ENCODE data around the gene ANO10. TPM values are rescaled to one million over a fixed set of nuclear protein-coding genes. Genes with fewer than 3 reads are reported as not detected.

ANO10 gene
- polyA plus RNA-seq, 3 donors = 11.2 to 24.8 (median 21.6) TPM

DNA sequence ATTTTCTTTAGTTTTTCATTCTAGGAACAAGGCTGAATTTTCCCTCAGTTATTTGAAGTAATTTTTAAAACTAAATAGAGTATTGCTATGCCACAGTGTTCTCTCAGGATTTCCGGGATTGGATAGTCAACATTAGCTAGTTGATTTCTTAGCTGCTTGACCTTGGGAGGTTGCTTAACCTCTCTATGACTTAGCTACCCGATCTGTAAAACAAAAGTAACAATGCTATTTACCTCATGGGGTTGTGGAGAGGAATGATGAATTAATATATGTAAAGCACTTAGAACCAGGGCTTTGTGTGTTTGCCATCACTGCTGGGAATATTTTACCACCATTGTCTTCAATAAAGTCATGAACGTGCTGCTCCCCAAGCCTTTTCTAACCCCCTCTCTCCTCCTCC, 278.0 kb downstream of the ANO10 start:
- H3K27me3 ChIP-seq (ENCODE audit: control insufficient read depth in 2 of 2, insufficient read depth in 2 of 2, low read length in 2 of 2) = no peaks in the 10 kb centered on the region
- H3K4me1 ChIP-seq (ENCODE audit: control insufficient read depth in 1 of 2, insufficient read depth in 2 of 2, low read length in 2 of 2) = no peaks in the 10 kb centered on the region
- H3K4me3 Mint-ChIP-seq = no peak overlapping the region
- peaks cover 96 to 99% of the 10 kb centered on the region in 2 donors for H3K36me3 ChIP-seq (replicated peaks in 1 of 2; ENCODE audit: control insufficient read depth in 1 of 2, insufficient read depth in 2 of 2, low read length in 2 of 2)
- peaks cover 3 to 5% of the 10 kb centered on the region in 2 donors for H3K9me3 ChIP-seq (replicated peaks in 1 of 2; ENCODE audit: control insufficient read depth in 1 of 2, insufficient read depth in 1 of 2, low read length in 2 of 2)
- H3K27ac ChIP-seq (ENCODE audit: low read depth in 1 of 2, low read length in 2 of 2) = peak overlapping the region in 1 of 2 donors; percentile 40
- H3K27me3 Mint-ChIP-seq (ENCODE audit: low read depth in 3 of 3) = no peaks in the 10 kb centered on the region
- peaks cover 80% of the 10 kb centered on the region for H4K20me1 ChIP-seq (ENCODE audit: insufficient read depth, low read length)
- peaks cover 2% of the 10 kb centered on the region for H3K4me1 Mint-ChIP-seq
- WGBS (ENCODE audit: insufficient coverage) = no CpG with 5 or more reads among the region's 3 CpGs
- no peak overlapping the region for H3K9ac ChIP-seq (ENCODE audit: insufficient read depth, low read length, poor library complexity, severe bottlenecking)
- DNase-seq = no peak
- H2AFZ ChIP-seq (ENCODE audit: insufficient read depth, low read depth, low read length, poor library complexity, severe bottlenecking) = no peak overlapping the region
- peaks cover 34% of the 10 kb centered on the region for H3K79me2 ChIP-seq (ENCODE audit: insufficient read depth, low read length)
- no peak overlapping the region for H3K4me2 ChIP-seq (replicated peaks; ENCODE audit: extremely low read depth, low read length, poor library complexity, severe bottlenecking)
- H3K27ac Mint-ChIP-seq = peak overlapping the region in 1 of 7 donors; percentile 37
- TF ChIP-seq CTCF (IDR thresholded peaks at IDR 0.05) = no peak
- peaks cover 90 to 95% of the 10 kb centered on the region in 2 donors for H3K36me3 Mint-ChIP-seq
- peaks cover 1 to 14% (median 9%) of the 10 kb centered on the region in 7 donors for H3K9me3 Mint-ChIP-seq
- H3K4me3 ChIP-seq (replicated peaks in 1 of 3; ENCODE audit: low read depth in 2 of 3, low read length in 3 of 3) = no peak overlapping the region
- intact Hi-C loops (cut with micrococcal nuclease) = no loop called here

DNA sequence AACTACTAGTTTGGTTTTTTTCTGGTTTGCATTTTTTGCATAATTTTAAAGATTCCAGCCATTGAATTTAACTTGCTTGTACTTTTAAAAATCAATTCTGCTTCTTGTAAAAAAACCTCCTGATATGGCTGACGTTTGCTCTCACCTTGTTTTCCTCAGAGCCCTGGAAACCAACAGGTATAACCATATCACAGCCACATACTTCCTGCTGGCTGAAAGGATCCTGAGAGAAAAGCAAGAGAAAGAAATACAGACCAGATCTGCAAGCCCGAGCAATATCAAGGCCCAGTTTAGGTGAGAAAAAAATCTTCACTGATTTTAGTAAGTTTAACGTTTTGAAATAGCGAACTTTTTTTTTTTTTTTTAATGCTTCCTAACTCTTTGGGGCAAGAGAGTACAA, 278.6 kb downstream of the ANO10 start:
- no CpG with 5 or more reads among the region's 4 CpGs for WGBS (ENCODE audit: insufficient coverage)
- H3K79me2 ChIP-seq (ENCODE audit: insufficient read depth, low read length) = peaks cover 41% of the 10 kb centered on the region
- H4K20me1 ChIP-seq (ENCODE audit: insufficient read depth, low read length) = peaks cover 75% of the 10 kb centered on the region
- Mint-ChIP-seq H3K4me3 (no peak overlapping the region), H3K27me3 (ENCODE audit: low read depth in 3 of 3) (no peaks in the 10 kb centered on the region), H3K4me1 (peaks cover 2% of the 10 kb centered on the region), H3K9me3 (peaks cover 7 to 18% (median 14%) of the 10 kb centered on the region in 7 donors), H3K27ac (peak overlapping the region in 2 of 7 donors; percentile 25 to 46), H3K36me3 (peaks cover 90 to 95% of the 10 kb centered on the region in 2 donors)
- H3K36me3 ChIP-seq (replicated peaks in 1 of 2; ENCODE audit: control insufficient read depth in 1 of 2, insufficient read depth in 2 of 2, low read length in 2 of 2) = peaks cover 96 to 99% of the 10 kb centered on the region in 2 donors
- no peak overlapping the region for H3K4me2 ChIP-seq (replicated peaks; ENCODE audit: extremely low read depth, low read length, poor library complexity, severe bottlenecking)
- intact Hi-C loops (cut with micrococcal nuclease) = no loop called here
- H3K4me1 ChIP-seq (ENCODE audit: control insufficient read depth in 1 of 2, insufficient read depth in 2 of 2, low read length in 2 of 2) = no peaks in the 10 kb centered on the region
- no peak overlapping the region for H3K4me3 ChIP-seq (replicated peaks in 1 of 3; ENCODE audit: low read depth in 2 of 3, low read length in 3 of 3)
- H3K27me3 ChIP-seq (ENCODE audit: control insufficient read depth in 2 of 2, insufficient read depth in 2 of 2, low read length in 2 of 2) = no peaks in the 10 kb centered on the region
- peaks cover 5 to 9% of the 10 kb centered on the region in 2 donors for H3K9me3 ChIP-seq (replicated peaks in 1 of 2; ENCODE audit: control insufficient read depth in 1 of 2, insufficient read depth in 1 of 2, low read length in 2 of 2)
- peak overlapping the region in 1 of 2 donors; percentile 40 for H3K27ac ChIP-seq (ENCODE audit: low read depth in 1 of 2, low read length in 2 of 2)
- no peak for DNase-seq
- no peak overlapping the region for H2AFZ ChIP-seq (ENCODE audit: insufficient read depth, low read depth, low read length, poor library complexity, severe bottlenecking)
- no peak for TF ChIP-seq CTCF (IDR thresholded peaks at IDR 0.05)
- no peak overlapping the region for H3K9ac ChIP-seq (ENCODE audit: insufficient read depth, low read length, poor library complexity, severe bottlenecking)
